ENCODE data around the gene KIFC3.

Gene KIFC3

DNA sequence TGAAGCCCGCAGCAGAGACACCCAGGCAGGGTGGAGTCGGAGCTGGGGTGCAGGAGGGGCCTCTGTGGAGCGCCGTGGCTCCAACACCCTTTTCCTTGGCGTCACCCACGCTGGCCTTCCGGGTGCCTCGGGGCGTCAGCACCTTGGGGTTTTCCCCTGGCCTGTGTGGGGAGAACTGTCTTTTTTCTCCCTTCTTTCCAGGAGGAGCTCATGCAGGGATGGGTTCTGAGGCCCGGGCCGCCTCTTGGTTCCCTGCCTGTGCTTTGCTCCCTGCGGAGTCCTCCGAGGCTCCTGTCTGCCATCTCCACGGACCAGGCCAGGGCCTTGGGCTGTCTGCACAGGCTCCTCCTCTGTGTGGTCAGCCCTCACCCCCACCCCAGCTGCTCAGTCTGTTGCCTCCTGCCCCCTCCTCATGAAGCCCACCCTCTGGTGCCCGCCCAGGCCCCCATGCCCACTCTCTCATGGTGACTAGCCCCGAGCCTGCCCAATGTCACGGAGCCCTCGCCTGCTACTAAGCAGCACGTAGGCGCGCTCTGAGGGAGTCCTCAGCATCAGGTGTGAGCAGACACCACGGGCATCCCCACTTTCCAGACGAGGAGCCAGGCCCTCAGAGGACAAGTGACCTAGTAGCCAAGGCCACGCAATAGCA, 61.7 kb downstream of the KIFC3 start:
- H3K4me3 Mint-ChIP-seq, result no peak overlapping the region
- H3K36me3 Mint-ChIP-seq (ENCODE audit: low read depth), result peaks cover 8% of the 10 kb centered on the region
- H3K4me1 Mint-ChIP-seq, result peaks cover 29% of the 10 kb centered on the region
- TF ChIP-seq, protein P1, sequence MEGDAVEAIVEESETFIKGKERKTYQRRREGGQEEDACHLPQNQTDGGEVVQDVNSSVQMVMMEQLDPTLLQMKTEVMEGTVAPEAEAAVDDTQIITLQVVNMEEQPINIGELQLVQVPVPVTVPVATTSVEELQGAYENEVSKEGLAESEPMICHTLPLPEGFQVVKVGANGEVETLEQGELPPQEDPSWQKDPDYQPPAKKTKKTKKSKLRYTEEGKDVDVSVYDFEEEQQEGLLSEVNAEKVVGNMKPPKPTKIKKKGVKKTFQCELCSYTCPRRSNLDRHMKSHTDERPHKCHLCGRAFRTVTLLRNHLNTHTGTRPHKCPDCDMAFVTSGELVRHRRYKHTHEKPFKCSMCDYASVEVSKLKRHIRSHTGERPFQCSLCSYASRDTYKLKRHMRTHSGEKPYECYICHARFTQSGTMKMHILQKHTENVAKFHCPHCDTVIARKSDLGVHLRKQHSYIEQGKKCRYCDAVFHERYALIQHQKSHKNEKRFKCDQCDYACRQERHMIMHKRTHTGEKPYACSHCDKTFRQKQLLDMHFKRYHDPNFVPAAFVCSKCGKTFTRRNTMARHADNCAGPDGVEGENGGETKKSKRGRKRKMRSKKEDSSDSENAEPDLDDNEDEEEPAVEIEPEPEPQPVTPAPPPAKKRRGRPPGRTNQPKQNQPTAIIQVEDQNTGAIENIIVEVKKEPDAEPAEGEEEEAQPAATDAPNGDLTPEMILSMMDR (IDR thresholded peaks at IDR 0.05), result no peak
- H3K27ac Mint-ChIP-seq, result no peak overlapping the region
- DNase-seq, result no peak
- H3K9me3 Mint-ChIP-seq, result no peaks in the 10 kb centered on the region
- H3K27me3 Mint-ChIP-seq (ENCODE audit: low read depth, poor library complexity), result no peaks in the 10 kb centered on the region

DNA sequence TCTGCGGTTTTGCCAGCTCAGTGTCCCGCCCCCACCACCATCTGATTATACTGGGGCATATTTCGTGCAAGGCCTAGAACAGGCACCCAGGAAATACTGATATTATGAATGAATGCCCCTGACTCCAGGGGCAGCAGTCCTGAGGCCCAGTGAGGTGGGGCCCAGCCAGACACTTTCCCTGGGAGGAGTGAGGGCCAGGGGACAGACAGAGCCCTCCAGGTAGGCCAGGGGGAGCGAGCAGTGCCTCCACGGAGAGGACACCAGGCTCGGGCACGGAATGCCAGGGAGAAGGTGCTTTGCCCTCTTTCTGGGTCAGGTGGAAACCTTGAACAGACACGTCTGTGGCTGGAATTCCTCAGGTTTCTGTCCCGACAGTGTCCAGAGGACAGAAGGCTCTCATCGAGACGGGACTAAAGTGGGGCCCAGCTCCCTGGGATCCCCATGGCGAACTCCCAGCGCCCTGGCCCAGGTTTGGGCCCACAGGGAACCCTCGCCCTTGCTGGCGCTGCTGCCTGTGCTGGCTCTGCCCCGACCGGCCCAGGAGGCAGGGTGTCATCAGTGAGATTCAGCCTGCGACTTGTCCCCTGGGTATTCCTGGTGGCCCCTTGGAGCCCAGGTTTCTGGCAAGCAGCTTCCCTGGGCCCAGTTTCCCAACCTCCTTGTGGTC, 62.4 kb downstream of the KIFC3 start:
- H3K9me3 Mint-ChIP-seq, result no peaks in the 10 kb centered on the region
- H3K4me1 Mint-ChIP-seq, result peaks cover 30% of the 10 kb centered on the region
- peaks cover 6% of the 10 kb centered on the region for H3K36me3 Mint-ChIP-seq (ENCODE audit: low read depth)
- DNase-seq, result no peak
- H3K27ac Mint-ChIP-seq, result no peak overlapping the region
- no peak overlapping the region for H3K4me3 Mint-ChIP-seq
- TF ChIP-seq, protein P1 (IDR thresholded peaks at IDR 0.05), result no peak
- H3K27me3 Mint-ChIP-seq (ENCODE audit: low read depth, poor library complexity), result no peaks in the 10 kb centered on the region

DNA sequence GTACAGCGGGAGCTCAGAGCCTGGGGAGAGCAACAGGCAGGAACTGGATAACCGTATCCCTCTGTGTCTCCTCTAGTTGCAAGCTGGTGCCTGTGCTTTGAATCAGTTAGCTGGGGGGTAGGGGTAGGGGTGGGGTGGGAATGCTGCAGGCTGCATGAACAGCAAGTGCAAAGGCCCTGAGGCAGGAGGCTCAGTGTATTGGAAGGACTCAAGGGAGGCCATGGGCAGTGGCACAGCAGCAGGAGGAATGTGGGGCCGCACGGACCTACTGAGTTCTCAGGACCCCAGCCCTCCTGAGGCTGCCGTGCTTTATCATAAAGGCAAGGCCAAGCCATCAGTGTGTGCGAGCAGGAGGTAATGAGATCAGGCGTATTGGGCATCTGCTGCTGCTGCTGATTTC, 63.4 kb downstream of the KIFC3 start:
- no peak for DNase-seq
- TF ChIP-seq, protein P1 (IDR thresholded peaks at IDR 0.05), result no peak
- no peaks in the 10 kb centered on the region for H3K9me3 Mint-ChIP-seq
- peaks cover under 1% of the 10 kb centered on the region for H3K36me3 Mint-ChIP-seq (ENCODE audit: low read depth)
- H3K4me1 Mint-ChIP-seq, result peaks cover 30% of the 10 kb centered on the region
- H3K27ac Mint-ChIP-seq, result no peak overlapping the region
- H3K4me3 Mint-ChIP-seq, result no peak overlapping the region
- no peaks in the 10 kb centered on the region for H3K27me3 Mint-ChIP-seq (ENCODE audit: low read depth, poor library complexity)

DNA sequence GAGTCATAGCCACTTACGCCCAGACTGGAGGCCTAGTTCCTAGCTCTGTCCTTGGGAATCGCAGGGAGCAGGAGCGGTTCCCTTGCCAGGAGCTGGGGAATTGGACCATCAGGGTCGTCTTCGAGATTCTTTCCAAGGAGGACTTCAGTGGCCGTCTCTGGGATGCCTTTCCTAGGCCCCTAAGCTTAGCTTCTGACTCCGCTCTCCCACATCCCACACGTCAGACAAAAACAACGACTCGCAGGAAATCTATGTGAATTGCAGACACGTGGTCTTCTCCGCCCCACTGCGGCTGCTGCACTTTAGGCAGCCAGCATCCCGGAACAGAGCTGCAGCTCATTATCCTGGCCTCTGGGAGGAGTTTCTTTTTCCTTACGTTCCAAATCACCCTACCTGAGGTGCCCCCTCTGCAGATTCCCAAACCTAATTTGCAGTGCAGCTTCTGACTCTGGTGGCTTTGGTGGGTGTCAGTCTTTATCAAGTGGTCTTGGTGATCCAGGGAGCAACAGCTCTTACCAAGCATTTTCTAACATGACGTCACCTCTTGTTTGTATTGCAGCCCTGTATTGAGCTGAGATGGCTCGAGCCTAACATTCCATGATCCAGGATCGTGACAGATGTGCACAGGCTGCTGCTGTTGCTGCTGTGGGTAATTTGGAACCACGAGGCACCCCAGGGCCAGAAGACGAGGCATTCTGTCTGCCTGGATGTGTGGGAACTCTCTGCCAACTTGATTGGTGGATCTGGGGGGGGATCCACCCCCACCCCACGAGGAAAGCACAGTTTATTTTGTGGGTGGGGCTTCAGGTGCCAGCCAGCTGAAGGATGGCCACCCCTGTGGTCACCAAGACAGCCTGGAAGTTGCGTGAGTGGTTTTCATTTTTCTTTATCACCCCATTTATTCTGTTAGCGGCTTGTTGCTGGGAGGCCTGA, 65.6 kb downstream of the KIFC3 start:
- peak; percentile 43 for DNase-seq
- peaks cover 5% of the 10 kb centered on the region for H3K27me3 Mint-ChIP-seq (ENCODE audit: low read depth, poor library complexity)
- H3K4me3 Mint-ChIP-seq, result peak overlapping the region; percentile 98
- peaks cover 16% of the 10 kb centered on the region for H3K9me3 Mint-ChIP-seq
- peaks cover 35% of the 10 kb centered on the region for H3K4me1 Mint-ChIP-seq
- TF ChIP-seq, protein P1 (IDR thresholded peaks at IDR 0.05), result no peak
- H3K36me3 Mint-ChIP-seq (ENCODE audit: low read depth), result peaks cover 14% of the 10 kb centered on the region
- H3K27ac Mint-ChIP-seq, result peak overlapping the region; percentile 94

DNA sequence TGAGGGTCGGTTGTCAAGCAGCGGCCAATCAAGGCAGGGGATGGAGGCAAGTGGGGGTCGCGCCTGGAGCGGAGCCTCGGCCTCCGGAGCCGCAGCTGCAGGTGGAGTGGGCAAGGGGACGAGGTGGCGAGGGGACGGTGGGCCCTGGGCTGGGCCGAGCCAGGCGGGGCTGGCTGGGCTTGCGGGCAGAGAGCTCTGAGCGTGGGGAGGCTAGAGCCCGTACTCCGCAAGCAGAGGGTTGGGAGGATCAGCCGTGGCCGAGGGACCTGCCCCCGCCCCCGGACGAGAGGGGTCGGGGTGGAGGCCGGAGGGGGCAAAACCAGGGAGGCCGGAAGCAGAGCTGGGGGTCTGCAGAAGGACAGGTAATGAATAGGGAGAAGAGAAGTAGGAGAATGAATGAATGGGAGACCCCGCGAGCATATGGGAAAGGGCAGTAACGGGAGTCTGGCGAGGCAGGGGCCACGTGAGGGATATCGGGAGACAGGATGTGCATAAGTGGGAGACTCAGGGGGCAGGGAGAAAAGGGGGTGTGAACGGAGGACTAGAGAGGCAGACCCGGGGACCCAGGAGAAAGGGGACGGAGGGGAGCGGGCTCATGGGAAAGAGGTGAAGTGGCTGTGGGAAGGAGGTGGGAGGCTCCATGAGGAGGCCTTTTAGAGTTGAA, 66.4 kb downstream of the KIFC3 start, which contains the start of gene KATNB1:
Gene KATNB1, plus strand, starts transcription at position 16 of the 664 bp plus-strand sequence. CDS start 1,474 bp downstream, outside the sequence.
- H3K27ac Mint-ChIP-seq, result peak within 1 kb of the TSS; percentile 100
- peaks cover 5% of the 10 kb centered on the region for H3K27me3 Mint-ChIP-seq (ENCODE audit: low read depth, poor library complexity)
- peak within 1 kb of the TSS; percentile 98 for H3K4me3 Mint-ChIP-seq
- no peak for DNase-seq
- H3K9me3 Mint-ChIP-seq, result peaks cover 16% of the 10 kb centered on the region
- TF ChIP-seq, protein P1 (IDR thresholded peaks at IDR 0.05), result no peak
- peaks cover 36% of the 10 kb centered on the region for H3K4me1 Mint-ChIP-seq
- H3K36me3 Mint-ChIP-seq (ENCODE audit: low read depth), result peaks cover 14% of the 10 kb centered on the region
